ENCODE data around the gene BCO2.
"Not testable (repeated sequence)": the region's sequence is repeated elsewhere in the genome, so short reads cannot be mapped to it uniquely, and the experiment has no call there.

Gene BCO2, protein sequence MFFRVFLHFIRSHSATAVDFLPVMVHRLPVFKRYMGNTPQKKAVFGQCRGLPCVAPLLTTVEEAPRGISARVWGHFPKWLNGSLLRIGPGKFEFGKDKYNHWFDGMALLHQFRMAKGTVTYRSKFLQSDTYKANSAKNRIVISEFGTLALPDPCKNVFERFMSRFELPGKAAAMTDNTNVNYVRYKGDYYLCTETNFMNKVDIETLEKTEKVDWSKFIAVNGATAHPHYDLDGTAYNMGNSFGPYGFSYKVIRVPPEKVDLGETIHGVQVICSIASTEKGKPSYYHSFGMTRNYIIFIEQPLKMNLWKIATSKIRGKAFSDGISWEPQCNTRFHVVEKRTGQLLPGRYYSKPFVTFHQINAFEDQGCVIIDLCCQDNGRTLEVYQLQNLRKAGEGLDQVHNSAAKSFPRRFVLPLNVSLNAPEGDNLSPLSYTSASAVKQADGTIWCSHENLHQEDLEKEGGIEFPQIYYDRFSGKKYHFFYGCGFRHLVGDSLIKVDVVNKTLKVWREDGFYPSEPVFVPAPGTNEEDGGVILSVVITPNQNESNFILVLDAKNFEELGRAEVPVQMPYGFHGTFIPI

DNA sequence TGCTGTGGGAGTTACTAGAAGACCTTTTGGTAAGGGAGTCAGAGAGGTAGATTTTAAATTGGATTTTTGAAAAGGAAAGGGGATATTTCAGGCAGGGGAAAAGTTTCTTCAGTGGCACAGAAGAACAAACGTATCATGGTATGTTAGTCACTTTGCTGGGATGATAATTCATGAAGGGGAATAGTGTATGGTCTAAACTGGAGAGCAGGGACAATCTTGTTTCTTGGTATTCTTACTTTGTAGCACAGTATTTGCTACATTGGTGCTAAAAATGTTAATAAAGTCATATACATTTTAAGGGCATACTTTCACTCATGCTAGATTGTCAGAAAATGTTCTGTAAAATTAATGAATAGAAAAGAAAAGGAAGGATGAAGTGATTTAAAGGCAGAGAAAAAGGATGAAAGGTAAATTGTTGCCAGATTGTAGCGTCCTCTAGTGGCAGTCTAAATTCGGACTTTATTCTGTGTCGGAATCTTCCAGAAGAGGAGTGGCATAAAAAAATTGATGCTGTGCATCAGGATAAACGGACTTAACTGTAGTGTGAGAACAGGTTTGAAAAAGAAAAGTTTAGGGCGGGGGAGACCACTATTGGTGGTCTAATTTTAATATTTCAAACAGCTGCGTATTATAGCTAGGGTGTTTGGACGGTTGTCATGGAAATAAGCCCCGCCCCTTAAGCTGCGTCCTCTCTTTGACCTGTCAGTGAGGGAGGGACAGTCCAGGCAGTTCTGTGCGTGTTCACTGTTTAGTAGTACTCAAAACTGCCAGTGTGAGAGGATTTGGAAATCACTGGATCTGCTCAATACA, at the start of gene BCO2:
BCO2 (plus strand) TSS at position 724 of the 810 bp plus-strand sequence. CDS start 90 bp downstream, outside the sequence.
- DNase-seq (ENCODE audit: low read depth in 2 of 2), result no peak

DNA sequence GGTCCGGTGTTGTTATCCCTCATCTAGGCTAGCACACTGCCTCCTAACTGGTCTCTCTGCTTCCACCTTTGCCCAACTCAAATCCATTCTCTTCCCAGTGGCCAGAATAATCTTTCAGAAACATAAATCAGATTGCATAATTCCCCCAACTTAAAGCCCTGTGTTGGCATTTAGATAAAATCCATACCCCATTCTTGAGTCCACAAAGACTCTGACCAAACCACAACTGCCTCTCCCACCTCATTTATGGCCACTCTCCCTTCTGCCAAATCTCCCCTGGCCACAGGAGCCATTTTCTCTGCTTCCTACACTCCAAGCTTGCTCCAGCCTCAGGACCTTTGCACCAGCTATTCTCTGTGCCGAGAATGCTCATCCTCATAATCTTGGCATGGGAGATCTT, 48.3 kb upstream of the BCO2 start:
- DNase-seq (ENCODE audit: low read depth in 2 of 2), result no peak

DNA sequence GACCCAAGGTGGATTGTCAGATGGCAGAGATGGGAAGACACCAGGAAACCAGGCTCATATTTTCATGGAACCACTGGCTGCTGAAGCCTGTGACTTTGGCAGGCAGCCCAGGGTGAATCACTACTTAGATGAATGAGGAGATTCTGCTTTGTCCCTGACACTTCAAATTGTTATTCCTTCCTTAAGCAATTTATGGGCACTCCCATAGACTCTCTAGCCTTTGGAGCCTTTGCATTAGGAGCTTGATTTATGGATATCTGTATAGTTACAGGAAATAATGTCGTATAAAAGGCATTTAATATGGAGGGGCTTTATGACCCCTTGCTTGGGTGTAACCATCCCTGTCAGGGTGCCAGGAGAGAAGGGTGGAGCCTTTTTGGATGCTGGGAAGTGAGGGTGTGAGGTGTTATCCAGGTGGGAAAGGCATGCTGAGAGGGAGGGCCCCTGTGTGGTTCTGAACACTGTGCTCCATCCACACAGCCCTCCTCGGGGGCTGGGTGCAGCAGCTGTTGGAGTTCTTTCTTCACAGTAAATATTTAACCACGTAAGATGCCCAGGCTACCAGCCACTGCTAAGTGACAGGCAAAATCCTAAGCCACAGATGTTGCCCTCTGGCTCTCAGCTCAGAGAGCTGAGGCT, 46.7 kb upstream of the BCO2 start:
- DNase-seq (ENCODE audit: low read depth in 2 of 2), result no peak

DNA sequence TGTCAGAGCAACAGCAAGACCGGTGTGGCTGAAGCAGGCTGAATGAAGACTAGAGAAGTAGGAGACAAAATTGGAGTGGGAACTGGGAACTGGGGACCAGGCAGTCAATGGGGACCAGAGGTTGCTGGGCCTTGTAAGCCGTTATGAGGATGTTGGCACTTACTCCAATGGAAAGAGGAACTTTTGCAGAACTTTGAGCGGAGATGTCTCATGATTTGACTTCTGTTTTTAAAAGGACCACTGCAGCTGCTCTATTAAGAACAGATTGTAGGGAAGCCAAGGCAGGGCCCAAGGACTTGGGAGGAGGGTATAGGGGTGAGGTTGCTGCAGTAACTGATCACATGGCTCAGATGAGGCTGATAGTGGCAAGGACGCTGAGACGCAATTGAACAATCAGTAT, 45.7 kb upstream of the BCO2 start:
- no peak for DNase-seq (ENCODE audit: low read depth in 2 of 2)

DNA sequence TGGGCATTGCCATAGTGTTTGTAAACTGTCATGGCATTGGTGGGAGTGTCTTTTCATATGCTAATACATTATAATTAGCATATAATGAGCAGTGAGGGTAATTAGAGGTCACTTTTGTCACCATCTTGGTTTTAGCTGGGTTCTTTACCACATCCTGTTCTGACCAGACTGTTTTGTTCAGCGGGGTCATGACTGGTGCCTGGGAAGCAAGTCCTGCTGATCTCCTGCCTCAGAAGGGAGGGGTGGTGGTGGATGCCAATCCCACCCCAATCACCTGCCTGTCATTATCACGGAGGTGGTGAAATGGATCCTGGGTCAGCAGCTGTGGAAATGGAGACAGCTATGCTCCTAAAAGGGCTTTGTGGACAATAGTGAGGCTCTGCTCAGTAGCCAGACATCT, 42.6 kb upstream of the BCO2 start:
- DNase-seq (ENCODE audit: low read depth in 2 of 2), result no peak

DNA sequence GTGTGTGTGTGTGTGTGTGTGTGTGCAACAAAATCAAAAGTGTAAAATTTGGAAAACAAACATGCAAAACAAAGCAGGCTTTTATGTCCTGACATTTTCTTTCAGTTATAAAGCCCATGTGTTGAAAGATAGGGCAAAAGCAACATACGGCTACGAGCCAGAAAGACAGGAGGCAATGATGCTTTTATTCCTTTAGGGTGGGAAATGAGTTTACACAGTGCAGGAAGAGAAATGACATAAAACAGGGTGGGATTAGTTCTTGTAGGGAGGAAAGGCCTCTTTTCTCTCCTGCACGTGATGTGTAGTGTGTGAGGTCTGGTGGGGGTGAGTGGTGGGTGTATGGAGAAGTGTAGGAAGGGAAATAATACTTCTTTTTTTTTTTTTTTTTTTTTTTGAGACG, 40.8 kb upstream of the BCO2 start:
- no peak for DNase-seq (ENCODE audit: low read depth in 2 of 2)

DNA sequence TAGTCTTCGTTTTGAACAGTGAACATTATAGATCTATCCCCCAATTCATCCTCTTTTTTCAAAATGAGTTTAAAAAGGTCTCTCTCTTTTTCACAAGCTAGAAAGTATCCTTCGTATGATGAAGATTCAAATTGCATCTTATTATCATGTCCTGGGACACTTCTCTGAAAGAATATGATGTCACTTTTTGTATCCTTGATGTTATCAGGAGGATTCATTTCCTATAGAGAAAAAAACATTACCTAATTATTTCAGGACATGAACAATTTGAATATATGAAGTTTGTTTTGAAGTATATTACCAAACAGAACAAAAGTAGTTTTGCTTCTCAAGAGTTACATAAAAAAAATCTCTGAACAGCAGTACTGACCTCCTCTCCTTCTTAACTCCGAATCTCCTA, 31.7 kb upstream of the BCO2 start:
- DNase-seq (ENCODE audit: low read depth in 2 of 2), result no peak

DNA sequence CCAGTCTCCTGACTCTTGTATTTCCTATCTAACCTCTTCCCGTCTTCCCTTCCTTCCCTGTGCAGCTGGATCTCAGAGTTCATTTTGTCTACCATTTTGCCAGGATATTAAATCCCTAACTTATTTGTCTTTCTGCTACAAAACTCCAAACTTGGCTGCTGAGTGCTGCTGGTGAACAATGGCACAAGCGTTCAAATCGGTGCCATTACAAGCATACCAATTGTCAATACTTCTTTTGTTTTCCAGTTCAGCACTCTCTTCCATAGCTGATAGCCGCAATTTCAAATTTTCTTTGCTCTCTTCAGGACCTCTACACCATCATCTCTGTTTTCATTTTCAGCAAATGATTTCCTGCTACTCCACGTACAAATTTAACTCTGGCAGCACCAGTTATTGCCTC, 24.8 kb upstream of the BCO2 start:
- DNase-seq (ENCODE audit: low read depth in 2 of 2), result no peak

DNA sequence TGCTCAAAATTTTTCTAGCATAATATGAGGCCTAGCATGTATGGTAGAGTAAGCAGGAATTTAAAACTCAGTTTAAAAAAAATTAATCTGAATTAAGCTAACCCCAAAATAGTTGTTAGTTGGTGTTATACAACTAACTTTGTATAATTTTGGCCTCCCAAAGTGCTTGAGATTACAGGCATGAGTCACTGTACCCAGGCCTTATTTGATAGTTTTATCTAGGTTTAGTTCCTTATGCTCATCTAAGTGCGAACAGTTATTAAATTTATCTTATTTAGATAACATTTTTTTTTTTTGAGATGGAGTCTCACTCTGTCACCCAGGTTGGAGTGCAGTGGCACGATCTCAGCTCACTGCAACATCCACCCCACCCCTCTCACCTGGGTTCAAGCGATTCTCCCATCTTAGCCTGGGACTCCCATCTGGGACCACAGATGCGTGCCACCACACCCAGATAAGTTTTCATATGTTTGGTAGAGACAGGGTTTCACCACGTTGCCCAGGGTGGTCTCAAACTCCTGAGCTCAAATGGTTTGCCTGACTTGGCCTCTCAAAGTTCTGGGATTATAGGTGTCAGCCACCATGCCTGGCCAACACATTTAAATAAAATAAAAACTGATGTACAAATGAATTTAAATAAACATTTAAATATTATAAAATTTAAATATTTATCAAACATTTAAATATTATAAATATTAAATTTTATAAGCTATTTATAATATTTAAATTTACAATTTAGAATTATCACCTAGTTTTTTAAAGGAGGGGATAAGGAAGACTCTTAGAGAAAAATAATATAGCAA, 19.0 kb upstream of the BCO2 start:
- DNase-seq (ENCODE audit: low read depth in 2 of 2), result no peak

DNA sequence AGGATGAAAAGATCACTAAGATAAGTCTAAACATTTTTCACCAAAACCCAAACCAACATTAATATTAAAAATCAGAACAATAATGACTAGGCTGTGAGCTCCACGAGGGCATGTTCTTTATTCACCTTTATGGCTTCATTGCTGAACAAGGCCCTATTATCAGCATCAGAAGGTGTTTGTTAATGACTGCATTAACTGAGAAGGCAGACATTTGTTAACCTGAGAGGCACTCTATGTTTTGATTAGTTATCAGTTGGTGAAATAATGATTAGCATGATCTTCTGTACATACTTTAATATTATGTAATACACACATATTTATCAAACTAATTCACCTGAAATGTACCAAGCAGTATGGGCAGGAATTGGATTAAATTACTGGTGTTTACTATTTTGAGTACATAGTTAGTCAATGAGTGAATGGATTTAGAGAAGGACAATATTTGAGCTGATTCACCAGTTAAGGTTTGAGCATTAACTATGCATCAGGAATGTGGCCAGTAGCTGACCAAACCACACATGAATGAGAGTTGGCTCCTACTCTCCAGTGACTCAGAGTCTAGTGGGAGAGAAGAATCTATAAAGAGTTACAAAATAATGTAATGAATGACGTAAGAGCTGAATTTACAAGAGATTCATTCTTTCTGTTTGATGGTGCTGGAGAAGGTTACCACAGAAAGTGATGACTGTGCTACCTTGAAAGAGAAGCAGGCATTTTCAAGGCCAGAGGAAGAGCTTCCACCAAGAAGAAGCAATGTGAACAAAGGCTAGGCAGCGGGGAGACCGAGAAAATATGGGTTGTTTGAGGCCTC, 18.2 kb upstream of the BCO2 start:
- no peak for DNase-seq (ENCODE audit: low read depth in 2 of 2)

DNA sequence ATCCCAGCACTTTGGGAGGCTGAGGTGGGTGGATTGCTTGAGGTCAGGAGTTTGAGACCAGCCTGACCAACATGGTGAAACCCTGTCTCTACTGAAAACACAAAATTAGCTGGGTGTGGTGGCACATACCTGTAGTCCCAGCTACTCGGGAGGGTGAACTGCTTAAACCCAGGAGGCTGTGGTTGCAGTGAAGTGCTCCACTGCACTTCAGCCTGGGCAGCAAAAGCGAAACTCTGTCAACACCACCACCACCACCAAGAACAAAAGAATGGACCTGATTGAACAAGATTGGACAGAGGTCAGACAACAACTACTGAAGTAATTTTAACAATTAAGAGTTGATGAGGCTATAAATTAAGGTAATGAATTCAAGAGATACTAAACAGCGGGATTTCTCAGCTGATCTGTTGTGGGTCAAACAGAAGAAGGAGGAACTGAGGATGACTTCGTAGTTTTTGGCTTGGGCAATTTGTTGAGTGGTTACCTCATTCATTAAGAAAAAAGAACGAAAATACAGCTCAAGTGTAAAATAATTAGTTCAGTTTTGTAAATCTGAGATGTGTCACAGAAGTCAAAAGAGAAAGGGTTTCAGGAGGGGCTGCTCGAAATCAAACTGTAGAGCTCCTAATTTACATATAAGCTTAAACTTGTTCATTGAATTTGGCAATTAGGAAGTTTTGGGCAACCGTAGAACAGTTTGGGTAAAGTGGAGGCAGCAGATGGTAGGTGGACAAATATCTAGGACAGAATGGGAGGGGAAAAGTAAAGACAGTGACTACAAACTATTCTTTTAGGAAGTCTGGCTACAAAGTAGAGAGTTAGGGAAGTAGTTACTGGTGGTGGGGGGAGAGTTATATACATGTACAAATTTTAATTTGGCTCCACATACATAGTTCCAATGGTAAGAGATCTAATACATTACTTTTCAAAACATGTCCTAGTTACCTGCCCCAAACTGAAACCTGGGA, 15.9 kb upstream of the BCO2 start:
- no peak for DNase-seq (ENCODE audit: low read depth in 2 of 2)

DNA sequence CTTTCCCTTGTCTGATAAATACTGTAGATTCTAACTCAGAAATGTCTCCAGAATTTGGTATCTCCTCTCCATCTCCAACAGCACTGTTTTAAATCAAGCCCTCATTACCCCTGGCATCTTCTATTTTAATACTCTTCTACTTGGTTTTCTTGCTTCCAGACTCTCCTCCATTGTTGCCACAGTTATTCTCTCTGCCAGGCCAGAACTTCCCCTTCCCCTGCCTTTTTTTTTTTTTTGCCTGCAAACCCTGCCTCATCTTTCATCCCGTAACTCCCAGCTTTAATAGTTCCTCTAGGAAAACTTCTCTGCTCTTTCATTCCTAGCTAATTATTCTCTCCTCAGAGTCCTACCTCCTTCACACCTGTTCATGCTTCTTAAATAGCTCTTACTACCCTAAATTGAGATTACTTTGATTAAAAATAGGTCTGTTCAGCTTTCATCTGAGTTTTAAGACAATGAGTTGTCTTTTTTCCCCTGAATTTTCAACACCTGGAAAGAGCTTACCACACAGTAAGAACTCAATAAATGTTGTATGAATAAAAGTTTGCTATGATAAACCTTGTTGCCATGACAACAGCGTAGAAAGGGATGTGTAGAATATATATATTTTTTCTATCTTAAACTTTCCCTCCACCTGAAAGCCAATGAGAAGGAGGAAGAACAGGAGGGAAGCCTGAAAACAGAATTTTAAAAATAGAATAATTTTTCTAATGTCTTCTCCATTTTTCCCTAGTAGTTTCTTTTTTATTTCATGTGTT, 15.0 kb upstream of the BCO2 start:
- DNase-seq (ENCODE audit: low read depth in 2 of 2), result no peak

DNA sequence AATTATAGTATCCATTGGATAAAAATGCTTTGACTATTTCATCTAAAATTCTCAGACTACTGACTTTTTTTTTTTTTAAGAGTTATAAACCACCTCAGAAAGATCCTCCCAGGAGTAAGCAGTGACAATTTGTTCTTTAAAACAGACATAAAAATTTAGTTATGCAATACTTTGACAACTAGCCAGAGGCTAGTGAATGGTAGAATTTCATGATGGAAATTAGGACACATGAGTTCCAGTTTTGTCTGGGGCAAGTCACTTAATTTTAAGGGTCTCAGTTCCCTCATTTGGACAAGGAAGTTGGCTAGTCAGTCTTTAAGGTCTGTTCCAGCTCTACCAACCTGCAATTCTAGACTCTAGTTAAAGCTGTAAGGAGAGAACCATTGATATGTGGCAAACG, 14.3 kb upstream of the BCO2 start:
- DNase-seq (ENCODE audit: low read depth in 2 of 2), result no peak

DNA sequence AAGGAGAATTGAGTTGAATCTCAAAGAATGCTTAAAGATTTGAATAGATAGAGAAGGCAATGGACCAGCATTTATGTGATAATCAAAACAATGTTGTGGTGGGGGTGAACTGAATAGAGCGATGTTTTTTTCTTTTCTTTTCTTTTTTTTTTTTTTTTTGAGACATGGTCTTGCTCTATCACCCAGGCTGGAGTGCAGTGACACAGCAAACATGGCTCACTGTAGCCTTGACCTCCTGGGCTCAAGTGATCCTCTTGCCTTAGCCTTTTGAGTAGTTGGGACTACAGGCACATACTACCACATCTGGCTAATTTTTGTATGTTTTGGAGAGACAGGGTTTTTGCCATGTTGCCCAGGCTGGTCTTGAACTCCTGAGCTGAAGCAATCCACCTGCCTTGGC, 13.1 kb upstream of the BCO2 start:
- not testable (repeated sequence) for DNase-seq (ENCODE audit: low read depth in 2 of 2)

DNA sequence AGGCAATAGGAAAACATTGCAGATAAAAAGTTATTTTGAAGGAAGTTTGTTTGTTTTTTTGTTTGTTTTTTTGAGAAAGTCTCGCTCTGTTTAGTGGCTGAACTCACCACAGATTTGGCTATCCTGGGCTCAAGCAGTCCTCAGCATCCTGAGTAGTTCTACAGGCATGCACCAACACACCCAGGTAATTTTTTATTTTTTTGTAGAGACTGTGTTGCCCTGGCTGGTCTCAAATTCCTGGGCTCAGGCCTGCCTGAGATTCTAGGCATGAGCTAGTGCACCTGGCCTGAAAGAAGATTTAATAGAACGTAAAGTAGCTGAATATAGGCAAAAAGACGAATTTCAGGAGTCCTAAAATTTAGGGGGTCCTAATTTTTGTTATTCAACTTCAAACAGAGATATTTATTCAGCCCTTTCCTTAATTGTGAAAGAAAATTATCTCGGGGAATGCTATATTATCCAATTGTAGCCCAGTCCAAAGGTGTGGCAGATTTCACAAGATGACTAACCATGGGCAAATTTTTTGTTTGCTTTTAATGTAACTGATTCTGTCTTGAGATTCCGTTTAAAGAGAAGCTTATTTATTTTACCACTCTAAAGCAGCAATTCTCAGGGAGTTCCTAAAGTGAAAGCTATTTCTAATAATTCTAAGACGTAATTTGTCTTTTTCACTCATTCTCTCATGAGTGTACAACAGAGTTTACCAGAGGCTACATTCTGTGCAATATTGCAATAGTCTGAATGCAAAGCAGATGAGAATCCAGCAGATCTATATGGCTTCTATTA, 12.4 kb upstream of the BCO2 start:
- DNase-seq (ENCODE audit: low read depth in 2 of 2), result no peak

DNA sequence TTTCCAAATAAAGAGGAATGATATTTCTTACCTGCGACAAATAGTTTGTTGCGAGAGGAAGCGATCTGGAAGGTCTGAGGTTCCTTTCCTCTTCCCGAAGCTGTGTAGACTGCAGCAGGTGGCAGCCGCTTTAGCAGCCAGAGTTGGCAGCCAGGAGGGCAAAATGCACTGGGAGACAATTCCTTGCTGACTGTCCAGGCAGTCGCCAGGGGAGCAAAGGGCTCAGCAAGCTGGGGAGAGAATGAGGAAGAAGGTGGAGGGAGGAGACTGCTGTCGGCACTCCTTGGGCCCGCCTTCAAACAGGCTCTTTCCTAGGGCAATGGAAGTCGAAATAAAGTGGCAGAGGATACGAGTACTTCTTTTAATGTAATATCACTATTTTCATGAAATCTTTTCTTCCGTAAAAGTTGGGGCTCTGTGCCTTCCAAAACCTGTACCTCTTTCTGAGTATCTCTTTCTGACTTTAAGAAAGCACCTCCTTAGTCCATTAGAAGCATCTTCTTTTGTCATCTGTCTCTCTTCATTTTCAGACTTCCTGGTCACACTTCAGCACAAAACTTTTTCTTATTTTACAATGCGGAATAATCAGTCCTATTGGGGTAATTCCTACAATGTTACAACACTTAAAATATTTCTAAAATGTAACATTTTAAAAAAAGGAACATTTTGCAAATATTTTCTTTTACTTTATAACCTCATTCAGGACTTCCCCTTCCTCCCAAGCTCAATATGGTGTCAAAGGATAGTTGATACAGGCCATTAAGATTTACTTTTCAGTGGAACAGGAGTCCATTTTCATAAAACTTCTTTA, 11.2 kb upstream of the BCO2 start, which contains the start of gene IL18:
IL18 (minus strand) TSS at position 220 of the 811 bp plus-strand sequence. CDS start 9,041 bp downstream, outside the sequence.
- no peak for DNase-seq (ENCODE audit: low read depth in 2 of 2)

DNA sequence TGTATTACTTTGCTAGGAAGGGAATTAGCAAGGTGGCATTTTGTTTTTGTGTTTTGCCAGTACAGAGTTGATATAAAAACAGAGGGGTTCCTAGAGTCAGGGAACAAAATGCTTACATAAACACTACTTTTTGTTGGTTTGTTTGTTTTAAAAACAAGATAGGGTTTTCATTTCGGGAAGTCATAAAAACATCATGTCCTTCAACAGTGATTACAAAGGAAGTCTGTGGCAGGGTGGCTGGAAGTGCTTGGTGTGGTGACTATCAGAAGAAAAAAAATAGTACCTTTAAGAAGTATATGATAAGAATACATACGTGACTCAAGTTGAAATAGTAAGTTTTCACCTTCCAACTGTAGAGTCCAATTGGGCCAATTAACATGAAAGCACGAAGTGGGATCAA, 10.3 kb upstream of the BCO2 start:
- DNase-seq (ENCODE audit: low read depth in 2 of 2), result no peak

Data from stimulated activated CD4-positive, alpha-beta T cell treated with anti-CD3 and anti-CD28 coated beads, Interleukin-1b, Interleukin-23, amount 100 ng/mL, for 1 hour (primary cell).